GM12891 (cell line): ENCODE data around the gene IQGAP2.
A peak's percentile ranks its signal among the peaks of the same experiment; 100 is the strongest.

Experiments used
- DNase-seq: peaks from one replicate; pipeline ENCODE4 v3.0.0; 2011; ENCODE audit warnings: low spot score; ENCODE audit not compliant: insufficient read length
- FAIRE-seq: peaks from 2 replicates; lab custom pipeline; 2011; peaks lifted over from hg19 to GRCh38; lab: Jason Lieb, UNC
- PAX5 ChIP-seq: IDR thresholded peaks from 2 replicates; pipeline ENCODE4 v1.6.1; 2011; ENCODE audit warnings: low read length, moderate library complexity, mild to moderate bottlenecking; ENCODE audit not compliant: insufficient read depth, severe bottlenecking
- POLR2A ChIP-seq: IDR thresholded peaks from 2 replicates; pipeline ENCODE4 v1.6.1; 2011; ENCODE audit warnings: low read depth, low read length, control low read depth
- POLR2AphosphoS5 ChIP-seq: IDR thresholded peaks from 2 replicates; pipeline ENCODE4 v1.6.1; 2011; ENCODE audit warnings: low read depth, low read length, control low read depth
- POU2F2 ChIP-seq: IDR thresholded peaks from 2 replicates; pipeline ENCODE4 v1.6.1; 2011; ENCODE audit warnings: low read depth, mild to moderate bottlenecking, control low read depth, low read length, moderate library complexity
- SPI1 ChIP-seq: IDR thresholded peaks from 2 replicates; pipeline ENCODE4 v1.6.1; 2011; ENCODE audit warnings: low read depth, low read length, control low read depth
- TAF1 ChIP-seq: IDR thresholded peaks from 2 replicates; pipeline ENCODE4 v1.6.1; 2011; ENCODE audit warnings: low read depth, low read length, control low read depth

The IQGAP2 gene

GRCh38 chr5:76652809-76653414, 249.8 kb downstream of the IQGAP2 start:
- DNase-seq (no peak), FAIRE-seq (peak; percentile 70)
- TF ChIP-seq PAX5: no peak
- no peak for TF ChIP-seq SPI1
- TF ChIP-seq POLR2AphosphoS5: no peak

- TF ChIP-seq PAX5: no peak
Observed at GRCh38 chr5:76657091-76657490, 254.0 kb downstream of the IQGAP2 start.

GRCh38 chr5:76657683-76658311, 254.7 kb downstream of the IQGAP2 start:
- no peak for FAIRE-seq
- no peak for DNase-seq
- TF ChIP-seq POLR2AphosphoS5 (no peak), PAX5 (no peak), TAF1 (no peak), POU2F2 (no peak), POLR2A (no peak), SPI1 (no peak)

More at GRCh38 chr5:76657091-76657490, 254.0 kb downstream of the IQGAP2 start:
- DNase-seq: no peak
- FAIRE-seq: no peak

GRCh38 chr5:76660360-76660759, 257.3 kb downstream of the IQGAP2 start:
- TF ChIP-seq SPI1 (no peak), TAF1 (no peak), POU2F2 (no peak), POLR2A (no peak), POLR2AphosphoS5 (no peak), PAX5 (no peak)
- FAIRE-seq (no peak), DNase-seq (no peak)

GRCh38 chr5:76662521-76662920, 259.4 kb downstream of the IQGAP2 start:
- no peak for TF ChIP-seq TAF1
- no peak for TF ChIP-seq SPI1
- no peak for TF ChIP-seq POU2F2
- TF ChIP-seq POLR2AphosphoS5: no peak
- TF ChIP-seq PAX5: no peak
- TF ChIP-seq POLR2A: no peak
- FAIRE-seq (no peak), DNase-seq (no peak)

GRCh38 chr5:76663573-76663972, 260.5 kb downstream of the IQGAP2 start:
- FAIRE-seq: no peak
- DNase-seq: no peak
- TF ChIP-seq POLR2A (no peak), POU2F2 (no peak), TAF1 (no peak), SPI1 (no peak), POLR2AphosphoS5 (no peak), PAX5 (no peak)

GRCh38 chr5:76664079-76664478, 261.0 kb downstream of the IQGAP2 start:
- DNase-seq (no peak), FAIRE-seq (no peak)
- TF ChIP-seq POLR2A (no peak), SPI1 (no peak), TAF1 (no peak), POLR2AphosphoS5 (no peak), PAX5 (no peak), POU2F2 (no peak)

- no peak for DNase-seq
- TF ChIP-seq POLR2AphosphoS5 (no peak), PAX5 (no peak), POLR2A (no peak), SPI1 (no peak), POU2F2 (no peak), TAF1 (no peak)
- no peak for FAIRE-seq
Observed at GRCh38 chr5:76667495-76667894, 264.4 kb downstream of the IQGAP2 start.

GRCh38 chr5:76669245-76669644, 266.2 kb downstream of the IQGAP2 start:
- FAIRE-seq (no peak), DNase-seq (no peak)
- TF ChIP-seq PAX5: no peak
- no peak for TF ChIP-seq POLR2A
- no peak for TF ChIP-seq POLR2AphosphoS5
- no peak for TF ChIP-seq POU2F2
- no peak for TF ChIP-seq TAF1
- TF ChIP-seq SPI1: no peak

GRCh38 chr5:76670508-76670907, 267.4 kb downstream of the IQGAP2 start:
- no peak for FAIRE-seq
- no peak for TF ChIP-seq SPI1
- TF ChIP-seq POLR2AphosphoS5: no peak
- no peak for DNase-seq
